GM19372 (cell line): ENCODE measurements around the gene OTOR.

Experiments
- ATAC-seq: cut with Tn5 transposase; IDR thresholded peaks from one replicate; pipeline ENCODE4 v1.9.1; 2021; ENCODE audit warnings: mild to moderate bottlenecking, low read depth, moderate library complexity; ENCODE audit not compliant: unreplicated experiment

Gene OTOR

GRCh38 chr20:16747291-16747811, 807 bp upstream of the OTOR start:
- no peak for ATAC-seq

- ATAC-seq = no peak
Observed at GRCh38 chr20:16749573-16749972, 1.4 kb downstream of the OTOR start.

- no peak for ATAC-seq
Observed at GRCh38 chr20:16752082-16752481, 3.9 kb downstream of the OTOR start.

DNA sequence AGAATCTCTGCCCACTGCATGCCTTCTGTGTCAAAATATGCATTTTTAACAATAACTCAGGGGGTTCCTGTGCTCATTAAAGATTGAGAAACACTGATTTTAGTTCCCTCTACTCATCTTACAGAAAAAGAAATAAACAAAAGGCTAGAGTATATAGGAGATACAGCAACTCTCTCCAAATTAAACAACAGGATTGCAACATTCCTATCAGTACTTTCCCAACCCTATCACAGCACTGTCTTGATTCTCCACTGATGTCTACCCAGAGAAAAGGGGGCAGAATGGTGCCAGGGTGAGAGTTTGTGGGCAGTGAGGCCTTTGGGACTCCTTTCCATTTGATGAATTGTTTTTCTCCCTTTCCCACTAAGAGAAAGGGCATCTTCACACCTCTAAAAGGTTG, 4.7 kb downstream of the OTOR start:
- no peak for ATAC-seq

DNA sequence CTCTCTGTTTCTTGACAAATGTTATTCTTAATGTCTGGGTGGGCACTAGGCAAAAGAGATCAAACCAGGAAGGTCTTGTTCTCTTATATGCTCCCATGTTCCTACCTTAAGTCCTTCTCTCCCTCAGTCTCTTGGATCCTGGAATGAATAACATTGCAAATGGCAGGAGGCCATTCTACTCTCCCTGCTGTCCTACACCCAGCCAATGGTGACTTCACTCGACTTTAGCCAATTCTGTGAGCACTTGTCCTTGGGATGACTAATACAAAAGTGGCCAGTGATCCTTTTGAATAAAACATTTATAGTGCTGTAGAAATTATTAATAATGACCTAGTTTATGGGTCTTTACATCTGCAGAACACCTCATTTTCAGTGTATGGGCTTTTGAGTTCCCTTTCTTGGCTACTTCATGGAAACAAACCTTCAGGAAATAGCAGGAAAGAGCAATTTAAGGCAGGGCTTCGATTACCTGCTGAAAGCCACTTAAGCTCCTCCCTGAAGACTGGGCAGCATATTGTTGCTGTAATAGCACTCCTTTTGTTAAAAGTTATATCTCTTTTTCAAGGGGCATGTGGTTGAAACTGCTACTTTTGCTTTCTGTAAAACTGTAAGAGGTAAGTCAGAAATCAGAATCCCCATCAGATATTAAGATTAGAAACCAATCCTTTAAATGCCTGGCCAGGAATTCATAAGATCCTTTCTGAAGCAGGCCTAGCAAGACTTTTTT, 10.5 kb downstream of the OTOR start:
- ATAC-seq = no peak

GRCh38 chr20:16759181-16759563, 11.0 kb downstream of the OTOR start:
- no peak for ATAC-seq

- no peak for ATAC-seq
Observed at GRCh38 chr20:16760431-16761304, 12.5 kb downstream of the OTOR start.

DNA sequence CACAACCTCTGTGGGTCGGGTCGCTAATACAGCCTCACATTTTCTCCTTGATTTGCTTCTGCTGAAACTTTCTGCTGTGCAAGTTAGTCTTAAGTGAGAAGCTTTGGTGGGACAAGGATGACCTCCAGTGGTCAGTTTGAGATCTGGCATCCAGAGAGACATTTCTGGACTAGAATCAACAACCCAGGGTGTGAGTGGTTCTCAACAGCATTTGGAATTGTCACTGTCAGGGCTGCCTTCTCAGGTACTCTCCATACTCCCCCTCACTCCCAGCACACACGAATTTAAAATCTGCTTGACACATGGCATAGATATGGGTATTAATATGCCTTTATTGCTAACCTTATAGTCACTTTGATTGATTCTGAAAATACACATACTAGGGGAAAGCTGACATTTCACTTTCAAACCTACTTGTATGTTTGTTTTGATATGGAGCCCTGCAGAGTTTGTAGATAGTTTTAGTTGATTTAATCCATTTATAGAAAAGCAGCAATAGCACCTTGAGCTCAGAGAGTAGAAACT, 13.2 kb downstream of the OTOR start:
- peak; percentile 78 for ATAC-seq

DNA sequence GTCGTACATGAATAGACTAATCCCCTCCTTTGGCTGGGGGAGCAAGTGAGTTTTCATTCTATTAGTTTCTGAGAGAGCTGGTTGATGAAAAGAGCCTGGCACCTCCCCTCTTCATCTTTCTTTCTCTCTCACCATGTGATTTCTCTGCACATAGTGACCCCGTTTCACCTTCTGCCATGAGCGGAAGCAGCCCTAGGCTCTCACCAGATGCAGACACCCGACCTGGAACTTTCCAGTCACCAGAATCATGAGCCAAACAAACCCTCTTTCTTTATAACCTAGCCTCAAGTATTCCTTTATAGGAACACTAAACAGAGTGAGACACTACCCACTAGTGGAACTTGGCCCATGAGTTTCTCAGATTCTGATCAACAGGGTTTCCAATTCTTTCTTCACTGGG, 16.4 kb downstream of the OTOR start:
- no peak for ATAC-seq

GRCh38 chr20:16771213-16771612, 23.1 kb downstream of the OTOR start:
- no peak for ATAC-seq

DNA sequence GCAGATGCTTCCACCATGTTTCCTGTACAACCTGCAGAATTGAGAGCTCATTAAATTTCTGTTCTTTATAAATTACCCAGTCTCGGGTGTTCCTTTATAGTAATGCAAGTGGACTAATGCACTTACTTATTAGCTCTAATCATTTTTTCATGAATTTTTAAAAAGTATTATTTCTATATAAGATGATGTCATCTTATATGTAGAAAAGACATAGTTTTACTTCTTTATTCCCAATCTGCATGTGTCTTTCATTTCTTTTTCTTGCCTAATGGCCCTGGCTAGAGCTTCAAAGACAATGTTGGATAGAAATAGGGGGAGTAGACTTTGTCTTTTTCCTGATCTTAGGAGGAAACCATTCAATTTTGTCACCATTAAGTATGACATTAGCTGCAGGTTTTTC, 27.8 kb downstream of the OTOR start:
- ATAC-seq = no peak

- no peak for ATAC-seq
Observed at GRCh38 chr20:16777126-16777525, 29.0 kb downstream of the OTOR start.

- ATAC-seq = no peak
Observed at GRCh38 chr20:16778159-16778558, 30.0 kb downstream of the OTOR start.

DNA sequence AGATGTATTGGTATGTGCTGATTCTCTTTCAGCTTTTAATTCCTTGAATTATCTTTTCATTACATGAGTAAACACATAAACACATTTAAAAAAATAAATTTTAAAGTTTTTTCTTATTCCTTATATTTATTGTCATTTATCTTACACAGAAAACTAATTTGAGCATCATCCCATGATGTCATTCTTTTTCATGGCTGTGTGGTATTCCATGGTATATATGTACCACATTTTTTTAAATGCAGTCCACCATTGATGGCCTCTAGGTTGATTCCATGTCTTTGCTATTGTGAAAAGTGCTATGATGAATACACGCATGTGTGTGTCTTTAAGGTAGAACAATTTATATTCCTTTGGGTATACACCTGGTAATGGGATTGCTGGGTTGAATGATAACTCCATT, 33.3 kb downstream of the OTOR start:
- ATAC-seq = no peak

GRCh38 chr20:16785226-16785625, 37.1 kb downstream of the OTOR start:
- ATAC-seq = no peak
